ENCODE results near the gene KRTAP6-3. TPM values are rescaled to one million over a fixed set of nuclear protein-coding genes. Genes with fewer than 3 reads are reported as not detected.

KRTAP6-3 gene
- total and polyA plus RNA-seq, 2 of the 8 experiments (the other 6 are each of a cell fraction or from before 2014, with no cell fraction given) = not detected

GRCh38 chr21:30612132-30612531 is 19.9 kb downstream of the KRTAP6-3 start (continued):
- TF ChIP-seq NANOG (IDR thresholded peaks at IDR 0.05; ENCODE audit: insufficient read depth, low read depth, low read length, poor library complexity, severe bottlenecking) = no peak
- no peak for TF ChIP-seq HDAC2 (IDR thresholded peaks at IDR 0.05; ENCODE audit: borderline replicate concordance in 1 of 2, low read depth in 2 of 2, low read length in 2 of 2)
- no peak for TF ChIP-seq HDAC6 (IDR thresholded peaks at IDR 0.05; ENCODE audit: low read depth, low read length)
- no peak for TF ChIP-seq EZH2 (IDR thresholded peaks at IDR 0.05; ENCODE audit: low read depth, low read length, severe bottlenecking)
- TF ChIP-seq GABPA (IDR thresholded peaks at IDR 0.05; ENCODE audit: borderline replicate concordance, insufficient read depth, low read length) = no peak

Measured in H1 (cell line).